Measurements from ENCODE around the gene PEX6.
"Not testable (repeated sequence)": the region's sequence is repeated elsewhere in the genome, so short reads cannot be mapped to it uniquely, and the experiment has no call there.

GRCh38 chr6:42954405-42954804 lies 24.6 kb downstream of the PEX6 start:
- not testable (repeated sequence) for TF ChIP-seq USF2 (IDR thresholded peaks at IDR 0.05; ENCODE audit: borderline replicate concordance, low read depth, low read length); RCOR1 (IDR thresholded peaks at IDR 0.05; ENCODE audit: low read length); IRF3 (IDR thresholded peaks at IDR 0.05; ENCODE audit: low read depth, low read length); POLR2AphosphoS5 (IDR thresholded peaks at IDR 0.05; ENCODE audit: low read depth, low read length); CTCF (IDR thresholded peaks at IDR 0.05); SIN3A (IDR thresholded peaks at IDR 0.05; ENCODE audit: borderline replicate concordance, low read depth, low read length); ZBTB33 (IDR thresholded peaks at IDR 0.05; ENCODE audit: borderline replicate concordance, low read depth); RFX5 (IDR thresholded peaks at IDR 0.05; ENCODE audit: low read length)

All from SK-N-SH (cell line).